BLaER1 (cell line): ENCODE data around the gene SLC2A3.
"Not testable (repeated sequence)": the region's sequence is repeated elsewhere in the genome, so short reads cannot be mapped to it uniquely, and the experiment has no call there.

Source experiments
- H3K27ac ChIP-seq: shearing (Covaris generic); formaldehyde crosslinking; 2 replicates; pipeline ENCODE4 v1.8.1; 2022
- H3K27me3 ChIP-seq: shearing (Covaris generic); formaldehyde crosslinking; 2 replicates; pipeline ENCODE4 v1.8.1; 2022
- H3K36me3 ChIP-seq: shearing (Covaris generic); formaldehyde crosslinking; 2 replicates; pipeline ENCODE4 v1.8.1; 2022
- H3K4me1 ChIP-seq: shearing (Covaris generic); formaldehyde crosslinking; 2 replicates; pipeline ENCODE4 v1.8.1; 2022
- H3K4me2 ChIP-seq: shearing (Covaris generic); formaldehyde crosslinking; 2 replicates; pipeline ENCODE4 v1.8.1; 2022
- H3K4me3 ChIP-seq: shearing (Covaris generic); formaldehyde crosslinking; 2 replicates; pipeline ENCODE4 v1.8.1; 2022
- H3K9ac ChIP-seq: shearing (Covaris generic); formaldehyde crosslinking; 2 replicates; pipeline ENCODE4 v1.8.1; 2022
- H3K9me3 ChIP-seq: shearing (Covaris generic); formaldehyde crosslinking; 2 replicates; pipeline ENCODE4 v1.8.1; 2022
- H4K20me1 ChIP-seq: shearing (Covaris generic); formaldehyde crosslinking; 2 replicates; pipeline ENCODE4 v1.8.1; 2022
- Cebpa-rat ChIP-seq: shearing (Covaris generic); IDR thresholded peaks from 2 replicates; pipeline ENCODE4 v1.8.1; 2022

SLC2A3 gene

DNA sequence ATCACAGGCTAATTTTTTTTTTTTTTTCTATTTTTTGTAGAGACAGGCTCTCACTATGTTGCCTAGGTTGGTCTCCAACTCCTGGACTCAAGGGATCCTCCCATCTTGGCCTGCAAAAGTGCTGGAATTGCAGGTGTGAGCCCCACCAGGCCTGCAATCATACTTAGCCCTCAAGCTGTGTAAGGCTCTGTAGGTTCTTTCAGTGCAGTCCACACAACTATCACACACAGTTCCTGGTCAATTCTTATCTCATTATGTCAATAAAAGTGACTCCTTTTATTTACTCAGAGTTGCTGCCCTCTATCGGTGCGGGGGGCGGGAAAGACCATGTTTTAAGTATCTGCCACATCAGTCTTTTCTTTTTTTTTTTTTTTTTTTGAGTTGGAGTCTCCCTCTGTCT is 29.0 kb downstream of the SLC2A3 start:
- Histone ChIP-seq H3K4me2 (no peak overlapping the region), H3K27me3 (no peaks in the 10 kb centered on the region), H4K20me1 (no peaks in the 10 kb centered on the region), H3K9ac (no peak overlapping the region), H3K4me3 (no peak overlapping the region), H3K4me1 (peaks cover 31% of the 10 kb centered on the region), H3K36me3 (no peaks in the 10 kb centered on the region), H3K27ac (no peak overlapping the region), H3K9me3 (no peaks in the 10 kb centered on the region)
- no peak for TF ChIP-seq Cebpa-rat

DNA sequence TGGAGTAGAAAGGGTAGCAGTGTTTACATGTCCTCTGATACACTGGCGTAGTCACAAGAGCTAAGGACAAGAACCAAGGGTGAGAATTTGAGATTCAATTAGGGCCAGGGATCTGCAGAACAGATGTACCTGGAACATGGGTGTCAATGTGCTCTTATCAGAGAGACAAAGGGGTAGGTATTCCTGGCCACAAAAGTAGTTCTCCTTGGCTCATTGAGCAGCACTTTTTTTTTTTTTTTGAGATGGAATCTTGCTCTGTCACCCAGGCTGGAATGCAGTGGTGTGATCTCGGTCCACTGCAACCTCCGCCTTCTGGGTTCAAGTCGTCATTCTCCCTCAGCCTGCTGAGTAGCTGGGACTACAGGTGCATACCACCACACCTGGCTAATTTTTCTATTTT is 29.7 kb downstream of the SLC2A3 start:
- not testable (repeated sequence) for H3K27ac ChIP-seq, H3K36me3 ChIP-seq, H3K4me3 ChIP-seq, H3K9me3 ChIP-seq, H3K27me3 ChIP-seq, H3K9ac ChIP-seq, H4K20me1 ChIP-seq
- Histone ChIP-seq H3K4me1 (peaks cover 31% of the 10 kb centered on the region), H3K4me2 (0 out of 2 replicates have a peak overlapping the region, but pooled peaks have one; percentile 63)

DNA sequence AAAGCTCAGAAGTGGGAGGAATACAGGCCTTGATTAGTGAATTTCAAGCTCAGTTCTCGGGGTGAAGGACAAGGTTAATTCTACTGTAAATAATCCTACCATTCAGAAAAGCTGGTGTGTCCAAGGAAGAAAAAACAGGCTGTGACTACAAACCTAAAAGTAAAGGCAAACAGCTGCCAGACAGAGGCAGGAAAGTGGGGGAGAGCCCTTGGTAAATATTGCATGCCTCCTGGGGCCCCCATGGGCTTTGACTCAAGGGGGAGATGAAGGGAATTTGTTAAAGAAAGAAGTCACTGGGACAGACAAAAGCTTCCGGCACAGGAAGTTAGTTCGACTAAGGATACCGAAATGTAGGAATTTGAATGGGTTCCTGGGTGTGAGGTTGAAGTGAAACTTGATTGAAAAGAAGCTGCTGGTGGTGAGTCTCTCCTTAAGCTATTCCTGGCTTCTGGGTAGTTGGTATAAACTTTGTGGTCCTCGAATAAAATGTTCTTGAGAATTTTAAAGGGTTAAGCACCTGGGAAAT is 30.3 kb downstream of the SLC2A3 start:
- H3K27ac ChIP-seq, result peak overlapping the region; percentile 66
- H4K20me1 ChIP-seq, H3K4me3 ChIP-seq, H3K27me3 ChIP-seq, H3K9me3 ChIP-seq, H3K36me3 ChIP-seq: not testable (repeated sequence)
- H3K4me1 ChIP-seq, result peaks cover 31% of the 10 kb centered on the region
- peak overlapping the region; percentile 63 for H3K4me2 ChIP-seq
- H3K9ac ChIP-seq, result peak overlapping the region; percentile 38; the same call in 1 of the 2 replicates

DNA sequence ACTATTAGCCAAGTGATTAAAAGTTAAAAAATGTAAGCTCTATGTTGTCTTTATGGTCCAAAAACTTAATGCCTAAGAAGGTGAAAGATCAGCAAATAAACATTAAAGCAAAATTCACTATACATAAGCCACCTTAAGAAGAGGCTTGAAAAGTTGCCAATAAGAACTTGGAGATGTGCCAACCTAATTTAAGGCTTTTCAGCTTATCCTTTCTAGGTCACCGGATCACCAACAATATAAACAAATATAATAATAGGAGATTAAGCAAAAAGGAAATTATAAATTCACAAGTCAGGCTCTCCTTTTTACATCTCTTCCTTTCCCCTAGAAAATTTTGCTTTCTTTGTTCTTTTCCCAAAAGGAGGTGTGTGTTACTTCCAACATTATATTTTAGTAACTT is 30.9 kb downstream of the SLC2A3 start:
- no peaks in the 10 kb centered on the region for H3K9me3 ChIP-seq
- H3K4me1 ChIP-seq, result peaks cover 31% of the 10 kb centered on the region
- H3K4me2 ChIP-seq, result peak overlapping the region; percentile 63
- no peak for TF ChIP-seq Cebpa-rat
- no peak overlapping the region for H3K4me3 ChIP-seq
- no peak overlapping the region for H3K9ac ChIP-seq
- no peaks in the 10 kb centered on the region for H4K20me1 ChIP-seq
- no peaks in the 10 kb centered on the region for H3K27me3 ChIP-seq
- peak overlapping the region; percentile 66 for H3K27ac ChIP-seq
- H3K36me3 ChIP-seq, result no peaks in the 10 kb centered on the region

DNA sequence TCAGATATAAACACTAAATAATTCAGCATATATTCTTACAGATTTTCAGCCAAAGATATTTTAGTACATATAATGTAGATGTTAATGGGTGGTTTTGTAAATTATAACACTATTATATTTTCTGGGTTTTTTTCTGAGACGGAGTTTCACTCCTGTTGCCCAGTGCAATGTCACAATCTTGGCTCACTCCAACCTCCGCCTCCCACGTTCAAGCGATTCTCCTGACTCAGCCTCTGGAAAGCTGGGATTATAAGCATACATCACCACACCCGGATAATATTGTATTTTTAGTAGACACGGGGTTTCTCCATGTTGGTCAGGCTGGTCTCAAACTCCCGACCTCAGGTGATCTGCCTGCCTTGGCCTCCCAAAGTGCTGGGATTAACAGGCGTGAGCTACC is 33.6 kb downstream of the SLC2A3 start:
- peaks cover 31% of the 10 kb centered on the region for H3K4me1 ChIP-seq
- not testable (repeated sequence) for H4K20me1 ChIP-seq, H3K9ac ChIP-seq, H3K9me3 ChIP-seq, H3K27me3 ChIP-seq, H3K4me3 ChIP-seq, H3K27ac ChIP-seq, H3K4me2 ChIP-seq, H3K36me3 ChIP-seq

DNA sequence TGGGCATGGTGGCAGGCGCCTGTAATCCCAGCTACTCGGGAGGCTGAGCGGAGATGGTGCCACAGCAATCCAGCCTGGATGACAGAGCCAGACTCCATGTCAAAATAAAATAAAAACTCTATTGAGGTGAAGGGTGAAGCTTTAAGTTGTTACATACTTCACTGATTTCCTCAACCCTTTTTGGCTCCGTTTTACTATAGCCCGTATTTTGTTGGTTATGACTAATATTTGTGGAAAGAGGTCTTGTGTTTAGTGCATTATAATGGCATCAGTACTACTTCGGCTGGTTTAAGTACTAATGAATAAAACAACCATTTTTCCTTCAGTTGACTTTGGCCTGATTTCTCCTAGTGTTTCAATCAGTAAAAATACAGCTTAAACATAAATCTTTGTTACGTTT is 36.2 kb downstream of the SLC2A3 start:
- H3K4me2 ChIP-seq, result no peak overlapping the region
- no peak overlapping the region for H3K27ac ChIP-seq
- H3K9me3 ChIP-seq, result no peaks in the 10 kb centered on the region
- H3K9ac ChIP-seq, result no peak overlapping the region
- H3K27me3 ChIP-seq, result no peaks in the 10 kb centered on the region
- H3K4me3 ChIP-seq, result no peak overlapping the region
- TF ChIP-seq Cebpa-rat, result no peak
- no peaks in the 10 kb centered on the region for H3K36me3 ChIP-seq
- H3K4me1 ChIP-seq, result peaks cover 8% of the 10 kb centered on the region
- no peaks in the 10 kb centered on the region for H4K20me1 ChIP-seq

DNA sequence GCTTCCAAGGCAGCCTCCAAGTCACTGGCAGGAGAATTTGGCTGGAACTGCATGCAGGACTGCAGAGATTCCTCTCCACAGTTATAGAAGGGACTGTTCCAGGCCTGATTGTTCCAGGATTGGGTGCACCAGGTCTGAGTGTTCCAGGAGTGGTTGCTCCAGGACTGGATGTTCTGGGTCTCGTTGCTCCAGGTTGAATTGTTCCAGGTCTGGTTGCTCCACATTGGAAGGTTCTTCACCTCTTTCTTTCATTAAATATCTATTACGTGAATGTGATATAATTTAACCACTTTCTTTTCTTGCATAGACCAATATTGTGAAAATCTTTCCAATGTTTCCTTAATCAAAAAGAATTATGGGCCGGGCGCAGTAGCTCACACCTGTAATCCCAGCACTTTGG is 39.3 kb downstream of the SLC2A3 start:
- H3K27ac ChIP-seq, H4K20me1 ChIP-seq, H3K4me1 ChIP-seq, H3K9ac ChIP-seq, H3K4me3 ChIP-seq, H3K4me2 ChIP-seq, H3K9me3 ChIP-seq, H3K27me3 ChIP-seq, H3K36me3 ChIP-seq: not testable (repeated sequence)

DNA sequence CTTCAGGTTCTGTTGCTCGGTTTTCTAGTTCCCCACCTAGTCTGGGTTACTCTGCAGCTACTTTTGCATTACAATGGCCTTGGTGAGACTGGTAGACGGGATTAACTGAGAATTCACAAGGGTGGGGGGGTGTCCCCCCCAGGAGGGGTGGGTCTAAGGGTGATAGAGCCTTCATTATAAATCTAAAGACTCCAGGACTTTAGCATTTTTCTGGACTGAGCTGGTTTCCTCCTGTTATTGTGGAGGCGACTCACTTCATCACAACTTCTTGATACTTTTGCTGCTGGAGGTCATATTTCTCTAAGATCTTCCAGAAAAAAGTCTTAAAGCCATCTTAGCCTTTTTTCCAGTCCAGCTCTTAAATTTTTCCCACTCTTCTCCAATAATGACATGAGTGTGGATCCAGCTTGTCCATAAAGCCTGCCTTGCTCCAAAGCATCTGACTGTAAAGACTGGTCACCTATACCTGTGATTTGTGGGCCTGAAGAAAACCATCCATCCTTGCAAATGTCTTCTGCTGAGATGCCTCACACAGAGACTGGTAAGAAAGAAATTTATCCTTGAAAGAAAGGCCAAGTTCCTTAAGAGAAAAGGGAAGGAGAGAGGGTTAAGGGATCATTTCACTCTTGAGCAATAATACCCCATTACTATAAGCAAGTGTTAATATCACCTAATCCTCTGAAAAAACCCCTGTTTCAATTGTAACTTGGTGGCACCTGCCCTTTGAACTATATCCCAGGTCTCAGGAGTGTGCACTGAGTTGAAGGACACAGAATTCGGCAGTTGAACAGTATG is 43.6 kb downstream of the SLC2A3 start:
- Histone ChIP-seq H3K9me3 (peaks cover 7% of the 10 kb centered on the region; the same call in 1 of the 2 replicates), H3K27ac (no peak overlapping the region), H3K36me3 (no peaks in the 10 kb centered on the region), H3K4me2 (no peak overlapping the region), H3K4me1 (no peaks in the 10 kb centered on the region), H3K9ac (no peak overlapping the region), H3K27me3 (no peaks in the 10 kb centered on the region), H3K4me3 (no peak overlapping the region), H4K20me1 (no peaks in the 10 kb centered on the region)
- no peak for TF ChIP-seq Cebpa-rat

DNA sequence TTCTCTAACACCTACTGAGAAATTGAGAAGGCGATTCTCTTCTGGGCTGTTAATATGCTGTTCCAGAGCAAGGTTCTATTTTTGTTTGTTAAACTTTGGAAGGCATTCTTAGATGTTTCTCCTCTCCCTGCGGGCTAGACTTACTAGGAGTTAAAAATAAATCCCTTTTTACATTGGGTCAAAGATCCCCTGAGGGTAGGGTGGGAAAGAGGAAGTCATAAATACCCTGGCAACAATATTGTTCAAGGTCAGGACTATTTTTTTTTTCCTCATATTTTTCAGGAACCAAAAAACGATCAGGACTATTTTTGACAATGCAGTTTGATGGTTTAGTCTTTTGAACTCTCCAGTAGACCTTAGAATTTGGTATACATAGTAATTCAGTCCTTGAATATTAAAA is 51.3 kb downstream of the SLC2A3 start:
- Histone ChIP-seq H3K27ac (peak overlapping the region; percentile 79), H3K4me2 (peak overlapping the region; percentile 84), H3K9ac (peak overlapping the region; percentile 50; the same call in 1 of the 2 replicates)

DNA sequence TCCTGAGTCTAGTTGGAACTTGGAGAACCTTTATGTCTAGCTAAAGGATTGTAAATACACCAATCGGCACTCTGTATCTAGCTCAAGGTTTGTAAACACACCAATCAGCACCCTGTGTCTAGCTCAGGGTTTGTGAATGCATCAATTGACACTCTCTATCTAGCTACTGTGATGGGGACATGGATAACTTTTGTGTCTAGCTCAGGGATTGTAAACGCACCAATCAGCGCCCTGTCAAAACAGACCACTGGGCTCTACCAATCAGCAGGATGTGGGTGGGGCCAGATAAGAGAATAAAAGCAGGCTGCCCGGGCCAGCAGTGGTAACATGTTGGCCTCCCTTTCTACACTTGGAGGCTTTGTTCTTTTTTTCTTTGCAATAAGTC is 54.3 kb downstream of the SLC2A3 start:
- H3K9me3 ChIP-seq, result peaks cover 10% of the 10 kb centered on the region
- not testable (repeated sequence) for H3K4me2 ChIP-seq, H3K36me3 ChIP-seq, H3K4me3 ChIP-seq, H3K9ac ChIP-seq, H4K20me1 ChIP-seq, H3K27ac ChIP-seq, H3K27me3 ChIP-seq
- H3K4me1 ChIP-seq, result peaks cover 43% of the 10 kb centered on the region

More for the DNA sequence above, 51.3 kb downstream of the SLC2A3 start:
- Histone ChIP-seq H3K36me3 (no peaks in the 10 kb centered on the region), H3K4me1 (peaks cover 43% of the 10 kb centered on the region), H3K9me3 (peaks cover 18% of the 10 kb centered on the region), H3K4me3 (0 out of 2 replicates have a peak overlapping the region, but pooled peaks have one; percentile 36), H3K27me3 (no peaks in the 10 kb centered on the region), H4K20me1 (no peaks in the 10 kb centered on the region)
- TF ChIP-seq Cebpa-rat, result no peak

DNA sequence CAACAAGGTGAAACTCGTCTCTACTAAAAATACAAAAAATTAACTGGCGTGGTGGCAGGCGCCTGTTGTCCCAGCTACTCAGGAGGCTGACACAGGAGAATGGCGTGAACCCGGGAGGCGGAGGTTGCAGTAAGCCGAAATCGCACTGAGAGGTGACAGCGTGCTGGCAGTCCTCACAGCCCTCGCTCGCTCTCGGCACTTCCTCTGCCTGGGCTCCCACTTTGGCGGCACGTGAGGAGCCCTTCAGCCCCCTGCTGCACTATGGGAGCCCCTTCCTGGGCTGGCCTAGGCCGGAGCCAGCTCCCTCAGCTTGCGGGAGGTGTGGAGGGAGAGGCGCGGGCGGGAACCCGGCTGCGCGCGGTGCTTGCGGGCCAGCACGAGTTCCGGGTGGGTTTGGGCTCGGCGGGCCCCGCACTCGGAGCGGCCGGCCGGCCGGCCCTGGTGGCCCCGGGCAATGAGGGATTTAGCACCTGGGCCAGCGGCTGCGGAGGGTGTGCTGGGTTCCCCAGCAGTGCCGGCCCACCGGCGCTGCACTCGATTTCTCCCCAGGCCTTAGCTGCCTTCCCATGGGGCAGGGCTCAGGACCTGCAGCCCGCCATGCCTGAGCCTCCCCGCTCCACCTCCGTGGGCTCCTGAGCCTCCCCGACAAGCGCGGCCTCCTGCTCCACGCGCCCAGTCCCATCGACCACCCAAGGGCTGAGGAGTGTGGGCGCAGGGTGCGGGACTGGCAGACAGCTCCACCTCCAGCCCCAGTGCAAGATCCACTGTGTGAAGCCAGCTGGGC is 54.8 kb downstream of the SLC2A3 start:
- not testable (repeated sequence) for H3K4me3 ChIP-seq, H3K27ac ChIP-seq, H4K20me1 ChIP-seq, H3K9ac ChIP-seq, H3K36me3 ChIP-seq, H3K27me3 ChIP-seq, H3K4me2 ChIP-seq
- Histone ChIP-seq H3K4me1 (peaks cover 38% of the 10 kb centered on the region), H3K9me3 (peaks cover 10% of the 10 kb centered on the region)
